SK-N-SH (cell line): ENCODE measurements around the gene HAPLN2. TPM values are rescaled to one million over a fixed set of nuclear protein-coding genes. Genes with fewer than 3 reads are reported as not detected.

Source experiments
- CTCF ChIA-PET: fragments of 300-600, 350-600 bp; formaldehyde crosslinking; extraction: SDS; loops from one replicate; lab custom pipeline; 2021; lab: Yijun Ruan, JAX
- POLR2A ChIA-PET: fragments of 350-600 bp; sonication (Branson Sonifier 250); formaldehyde crosslinking; extraction: SDS; loops from one replicate; lab custom pipeline; 2020; ENCODE audit warnings: antibody characterized with exemption, inconsistent platforms; lab: Yijun Ruan, JAX
- DNase-seq: peaks from one replicate; pipeline ENCODE4 v3.0.0; 2012
- H2AFZ ChIP-seq: fragments of 200-600 bp; sonication (generic); 2 replicates; pipeline ENCODE4 v1.8.1; 2016; ENCODE audit warnings: antibody characterized with exemption, mild to moderate bottlenecking, low read depth
- H3F3A ChIP-seq: fragments of 200-600 bp; sonication (generic); replicated peaks from 2 replicates; pipeline ENCODE3; 2016; ENCODE audit warnings: antibody characterized with exemption, mild to moderate bottlenecking; ENCODE audit not compliant: insufficient read depth
- H3K27ac ChIP-seq, 2 experiments: fragments of 200-500 bp in 1 of 2; fragments of 200-600 bp in 1 of 2; sonication (Bioruptor generic) in 1 of 2; sonication (generic), shearing (Covaris generic) in 1 of 2; 2 replicates each; pipeline versions ENCODE4 v1.5.1 to v1.6.1; 2014 to 2016; ENCODE audit warnings: low read depth in 2 of 2, inconsistent platforms in 1 of 2, low read length in 1 of 2, mild to moderate bottlenecking in 1 of 2, mixed read lengths in 1 of 2
- H3K27me3 ChIP-seq: fragments of 200-600 bp; sonication (generic), shearing (Covaris generic); 2 replicates; pipeline ENCODE4 v1.6.1; 2016; ENCODE audit warnings: mixed run types; ENCODE audit not compliant: insufficient read depth
- H3K36me3 ChIP-seq, 2 experiments: fragments of 200-500 bp in 1 of 2; fragments of 200-600 bp in 1 of 2; sonication (Bioruptor generic) in 1 of 2; sonication (generic) in 1 of 2; replicated peaks in 1 of 2; 2 replicates each; pipeline versions ENCODE3 to v1.5.1; 2014 to 2016; ENCODE audit warnings: low read length in 1 of 2, mild to moderate bottlenecking in 1 of 2; ENCODE audit not compliant: insufficient read depth in 2 of 2, control insufficient read depth in 1 of 2
- H3K4me1 ChIP-seq, 2 experiments: fragments of 200-500 bp in 1 of 2; fragments of 200-600 bp in 1 of 2; sonication (Bioruptor generic) in 1 of 2; sonication (generic), shearing (Covaris generic) in 1 of 2; 2 replicates each; pipeline versions ENCODE4 v1.5.1 to v1.6.1; 2014 to 2016; ENCODE audit warnings: low read depth in 1 of 2, low read length in 1 of 2, mixed run types in 1 of 2; ENCODE audit not compliant: insufficient read depth in 2 of 2, control insufficient read depth in 1 of 2
- H3K4me2 ChIP-seq: fragments of 200-600 bp; sonication (generic), shearing (Covaris generic); 2 replicates; pipeline ENCODE4 v1.6.1; 2017; ENCODE audit warnings: mixed run types
- H3K4me3 ChIP-seq, 2 experiments: fragments of 200-500 bp in 1 of 2; fragments of 200-600 bp in 1 of 2; sonication (Bioruptor generic) in 1 of 2; sonication (generic), shearing (Covaris generic) in 1 of 2; 2 replicates each; pipeline versions ENCODE4 v1.5.1 to v1.8.1; 2014 to 2016; ENCODE audit warnings: low read depth in 2 of 2, inconsistent platforms in 1 of 2, low read length in 1 of 2, mild to moderate bottlenecking in 1 of 2, mixed read lengths in 1 of 2, moderate library complexity in 1 of 2
- H3K79me2 ChIP-seq: fragments of 200-600 bp; sonication (generic); 2 replicates; pipeline ENCODE4 v1.8.1; 2017; ENCODE audit warnings: mild to moderate bottlenecking; ENCODE audit not compliant: insufficient read depth
- H3K9ac ChIP-seq: fragments of 200-600 bp; sonication (generic); 2 replicates; pipeline ENCODE4 v1.6.1; 2017; ENCODE audit warnings: mixed run types
- H3K9me2 ChIP-seq: fragments of 200-600 bp; sonication (generic); 2 replicates; pipeline ENCODE4 v1.6.1; 2017; ENCODE audit warnings: mixed run types
- H3K9me3 ChIP-seq: fragments of 200-600 bp; sonication (generic); 2 replicates; pipeline ENCODE4 v1.6.1; 2017; ENCODE audit warnings: mixed run types, mild to moderate bottlenecking, moderate library complexity
- H4K20me1 ChIP-seq: fragments of 200-600 bp; sonication (generic); 2 replicates; pipeline ENCODE4 v1.6.1; 2017; ENCODE audit warnings: mild to moderate bottlenecking, mixed run types; ENCODE audit not compliant: insufficient read depth
- CHD2 ChIP-seq: fragments of 150-350 bp; IDR thresholded peaks from 2 replicates; pipeline ENCODE4 v1.6.1; 2018; ENCODE audit warnings: low read length; ENCODE audit not compliant: partially characterized antibody
- ELF1 ChIP-seq: IDR thresholded peaks from 2 replicates; pipeline ENCODE4 v1.4.0; 2012
- EZH2phosphoT487 ChIP-seq: fragments of 200-600 bp; sonication (generic); IDR thresholded peaks from 2 replicates; pipeline ENCODE4 v1.6.1; 2017; ENCODE audit warnings: low read depth, mixed run types, mild to moderate bottlenecking, antibody characterized with exemption, moderate library complexity, borderline replicate concordance
- FOXM1 ChIP-seq: IDR thresholded peaks from 2 replicates; pipeline ENCODE4 v1.4.0; 2012; ENCODE audit warnings: low read depth, mild to moderate bottlenecking
- GABPA ChIP-seq: IDR thresholded peaks from 2 replicates; pipeline ENCODE4 v1.4.0; 2012; ENCODE audit warnings: low read depth, mild to moderate bottlenecking
- JUND ChIP-seq: IDR thresholded peaks from 2 replicates; pipeline ENCODE4 v1.4.0; 2012
- NRF1 ChIP-seq: IDR thresholded peaks from 2 replicates; pipeline ENCODE4 v1.6.1; 2012; ENCODE audit warnings: low read depth, mild to moderate bottlenecking, low read length
- PBX3 ChIP-seq: IDR thresholded peaks from 2 replicates; pipeline ENCODE4; 2012
- POLR2AphosphoS5 ChIP-seq: IDR thresholded peaks from 2 replicates; pipeline ENCODE4 v1.6.1; 2012; ENCODE audit warnings: low read depth, low read length
- RFX5 ChIP-seq: IDR thresholded peaks from 2 replicates; pipeline ENCODE4 v1.6.1; 2012; ENCODE audit warnings: mild to moderate bottlenecking, improper control_type of control experiment, low read length
- SIN3A ChIP-seq: IDR thresholded peaks from 2 replicates; pipeline ENCODE4 v1.6.1; 2012; ENCODE audit warnings: low read depth, mild to moderate bottlenecking, low read length, moderate library complexity, borderline replicate concordance
- SMC3 ChIP-seq: IDR thresholded peaks from 2 replicates; pipeline ENCODE4 v1.6.1; 2012; ENCODE audit warnings: low read depth, low read length, improper control_type of control experiment
- USF1 ChIP-seq: IDR thresholded peaks from 2 replicates; pipeline ENCODE4 v1.4.0; 2012; ENCODE audit warnings: low read depth, borderline replicate concordance
- WGBS: methylation state at CpG from one replicate; pipeline ENCODE4 v1.1.6; 2017; ENCODE audit warnings: low lambda C conversion rate; 5-methylcytosine and 5-hydroxymethylcytosine counted together
- polyA plus RNA-seq, 3 experiments: library from polyadenylated mRNA; depleted of rRNA; stranded (reverse); fragments of >200 nt; gene quantifications; 2 replicates each; pipeline ENCODE4 v1.2.3, GENCODE V29; 2012
- TF ChIP-seq, protein P1 (sequence below): IDR thresholded peaks from 2 replicates; pipeline ENCODE4 v1.6.1; 2012; ENCODE audit warnings: mild to moderate bottlenecking, low read depth, low read length, moderate library complexity
- TF ChIP-seq, protein P2 (sequence below): IDR thresholded peaks from 2 replicates; pipeline ENCODE4 v1.4.0; 2012; ENCODE audit warnings: low read depth
- TF ChIP-seq, protein P3 (sequence below): fragments of 150-350 bp; IDR thresholded peaks from 2 replicates; pipeline ENCODE4 v1.6.1; 2017; ENCODE audit warnings: antibody characterized with exemption, low read length, low read depth, borderline replicate concordance

HAPLN2 gene
- polyA plus RNA-seq, 1 of the 3 experiments (the other 2 are of a cell fraction): 0.20 TPM

- no peak overlapping the region for H3K9ac ChIP-seq
- 45% methylated on average over 6 of the region's 8 CpGs for WGBS
- DNase-seq: peak; percentile 12
- H3K27ac ChIP-seq: no peak overlapping the region
- H3K4me1 ChIP-seq: peaks cover 0 to 34% of the 10 kb centered on the region in 2 experiments; a peak in 1 of 4 replicates
- no peaks in the 10 kb centered on the region for H3K9me3 ChIP-seq
- ChIA-PET CTCF (interaction anchor here (0.8 to 17.8 kb wide), 4 partner anchors 11 to 68 kb away, joined by 3 to 252 read pairs (median 125); partner anchors contain the start of gene CRABP2), POLR2A (no interaction called here)
- no peak overlapping the region for H3K4me3 ChIP-seq
- peaks cover 59% of the 10 kb centered on the region for H3K27me3 ChIP-seq
- no peaks in the 10 kb centered on the region for H3K79me2 ChIP-seq
- no peaks in the 10 kb centered on the region for H4K20me1 ChIP-seq
- H3K36me3 ChIP-seq: no peaks in the 10 kb centered on the region
- no peaks in the 10 kb centered on the region for H3K9me2 ChIP-seq
- peaks cover 3% of the 10 kb centered on the region for H3F3A ChIP-seq
- H2AFZ ChIP-seq: no peak overlapping the region
- no peak overlapping the region for H3K4me2 ChIP-seq
- TF ChIP-seq GABPA (no peak), SIN3A (no peak), NRF1 (no peak), CHD2 (no peak), PBX3 (no peak), ELF1 (no peak), USF1 (no peak), RFX5 (no peak), JUND (no peak), EZH2phosphoT487 (no peak), POLR2AphosphoS5 (no peak), FOXM1 (no peak), SMC3 (no peak)
- TF ChIP-seq, protein P1, sequence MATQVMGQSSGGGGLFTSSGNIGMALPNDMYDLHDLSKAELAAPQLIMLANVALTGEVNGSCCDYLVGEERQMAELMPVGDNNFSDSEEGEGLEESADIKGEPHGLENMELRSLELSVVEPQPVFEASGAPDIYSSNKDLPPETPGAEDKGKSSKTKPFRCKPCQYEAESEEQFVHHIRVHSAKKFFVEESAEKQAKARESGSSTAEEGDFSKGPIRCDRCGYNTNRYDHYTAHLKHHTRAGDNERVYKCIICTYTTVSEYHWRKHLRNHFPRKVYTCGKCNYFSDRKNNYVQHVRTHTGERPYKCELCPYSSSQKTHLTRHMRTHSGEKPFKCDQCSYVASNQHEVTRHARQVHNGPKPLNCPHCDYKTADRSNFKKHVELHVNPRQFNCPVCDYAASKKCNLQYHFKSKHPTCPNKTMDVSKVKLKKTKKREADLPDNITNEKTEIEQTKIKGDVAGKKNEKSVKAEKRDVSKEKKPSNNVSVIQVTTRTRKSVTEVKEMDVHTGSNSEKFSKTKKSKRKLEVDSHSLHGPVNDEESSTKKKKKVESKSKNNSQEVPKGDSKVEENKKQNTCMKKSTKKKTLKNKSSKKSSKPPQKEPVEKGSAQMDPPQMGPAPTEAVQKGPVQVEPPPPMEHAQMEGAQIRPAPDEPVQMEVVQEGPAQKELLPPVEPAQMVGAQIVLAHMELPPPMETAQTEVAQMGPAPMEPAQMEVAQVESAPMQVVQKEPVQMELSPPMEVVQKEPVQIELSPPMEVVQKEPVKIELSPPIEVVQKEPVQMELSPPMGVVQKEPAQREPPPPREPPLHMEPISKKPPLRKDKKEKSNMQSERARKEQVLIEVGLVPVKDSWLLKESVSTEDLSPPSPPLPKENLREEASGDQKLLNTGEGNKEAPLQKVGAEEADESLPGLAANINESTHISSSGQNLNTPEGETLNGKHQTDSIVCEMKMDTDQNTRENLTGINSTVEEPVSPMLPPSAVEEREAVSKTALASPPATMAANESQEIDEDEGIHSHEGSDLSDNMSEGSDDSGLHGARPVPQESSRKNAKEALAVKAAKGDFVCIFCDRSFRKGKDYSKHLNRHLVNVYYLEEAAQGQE: no peak
- TF ChIP-seq, protein P2, sequence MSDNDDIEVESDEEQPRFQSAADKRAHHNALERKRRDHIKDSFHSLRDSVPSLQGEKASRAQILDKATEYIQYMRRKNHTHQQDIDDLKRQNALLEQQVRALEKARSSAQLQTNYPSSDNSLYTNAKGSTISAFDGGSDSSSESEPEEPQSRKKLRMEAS: no peak
- TF ChIP-seq, protein P3, sequence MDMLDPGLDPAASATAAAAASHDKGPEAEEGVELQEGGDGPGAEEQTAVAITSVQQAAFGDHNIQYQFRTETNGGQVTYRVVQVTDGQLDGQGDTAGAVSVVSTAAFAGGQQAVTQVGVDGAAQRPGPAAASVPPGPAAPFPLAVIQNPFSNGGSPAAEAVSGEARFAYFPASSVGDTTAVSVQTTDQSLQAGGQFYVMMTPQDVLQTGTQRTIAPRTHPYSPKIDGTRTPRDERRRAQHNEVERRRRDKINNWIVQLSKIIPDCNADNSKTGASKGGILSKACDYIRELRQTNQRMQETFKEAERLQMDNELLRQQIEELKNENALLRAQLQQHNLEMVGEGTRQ: no peak
Measured at GRCh38 chr1:156638189-156638985, 19.2 kb downstream of the HAPLN2 start.
